K562 (cell line): Measurements from ENCODE around the gene MCRS1. TPM values are rescaled to one million over a fixed set of nuclear protein-coding genes. Genes with fewer than 3 reads are reported as not detected.

Source experiments
- ELK1 ChIP-seq: sonication (generic); formaldehyde crosslinking; IDR thresholded peaks from 2 replicates; pipeline ENCODE4 v1.8.1; 2022; ENCODE audit warnings: missing genetic modification reagents
- PRDM10 ChIP-seq: fragments of 450-650 bp; IDR thresholded peaks from 2 replicates; pipeline ENCODE4 v1.6.1; 2018; ENCODE audit not compliant: partially characterized antibody
- RBBP5 ChIP-seq: fragments of 200-600 bp; sonication (generic); IDR thresholded peaks from 2 replicates; pipeline ENCODE4 v1.6.1; 2012; ENCODE audit warnings: borderline replicate concordance, mild to moderate bottlenecking, low read length, control low read depth, inconsistent platforms; ENCODE audit not compliant: insufficient read depth, poor library complexity, severe bottlenecking
- ZNF408 ChIP-seq: fragments of 250-450 bp; sonication (Bioruptor Pico); IDR thresholded peaks from 2 replicates; pipeline ENCODE4 v1.4.0; 2020; ENCODE audit warnings: low read depth, mild to moderate bottlenecking, moderate library complexity
- ZNF785 ChIP-seq: fragments of 250-450 bp; sonication (Bioruptor Pico); IDR thresholded peaks from 2 replicates; pipeline ENCODE4 v1.4.0; 2020; ENCODE audit warnings: mild to moderate bottlenecking
- polyA plus RNA-seq, 8 experiments: library from polyadenylated mRNA; depleted of rRNA in 4 of 8; stranded (reverse) in 5 of 8; unstranded in 3 of 8; fragments of >200 nt; fragmentation: Nextera tagmentation in 2 of 8; fragmentation: Illumina TruSeq in 1 of 8; extraction: Ambion mirVana in 2 of 8; extraction: Trizol in 1 of 8; gene quantifications; 2 replicates each; pipeline versions ENCODE4 v1.2.1 to v1.2.3, GENCODE V29; 2011 to 2014; ENCODE audit warnings: inconsistent platforms in 1 of 8, missing spikeins in 1 of 8
- total RNA-seq, 7 experiments: library from RNA; depleted of rRNA in 6 of 7; stranded (reverse); fragments of >200 nt in 6 of 7; fragmentation: Illumina TruSeq in 2 of 7; extraction: Trizol in 2 of 7; gene quantifications; 2 replicates each; pipeline versions ENCODE4 v1.2.1 to v1.2.3, GENCODE V29; 2011 to 2021; ENCODE audit warnings: low replicate concordance in 1 of 7

Gene MCRS1
- total and polyA plus RNA-seq, 9 of the 15 experiments (the other 6 are each of a cell fraction or from before 2014, with no cell fraction given), result 50.0 to 100 (median 73.2) TPM

- TF ChIP-seq PRDM10 (no peak), RBBP5 (no peak), ZNF408 (no peak), ELK1 (no peak), ZNF785 (CRISPR knock-in tag) (no peak)
Observed at GRCh38 chr12:49542592-49543160, 25.3 kb downstream of the MCRS1 start (continued).
